WTC11 (cell line): Measurements from ENCODE around the gene MRPS34. TPM values are rescaled to one million over a fixed set of nuclear protein-coding genes. Genes with fewer than 3 reads are reported as not detected.

Source experiments
- ATAC-seq: fragments of 200-7000 bp; cut with Tn5 transposase; 2 replicates; pipeline ENCODE4 v1.10.0; 2021; ENCODE audit warnings: mild to moderate bottlenecking, moderate library complexity
- CTCF ChIA-PET: fragments of 300-600 bp; sonication (Branson Sonifier 250); formaldehyde crosslinking; loops from one replicate; lab custom pipeline; 2021; ENCODE audit warnings: antibody characterized with exemption; lab: Charles Lee
- POLR2A ChIA-PET: fragments of 350-600 bp; sonication (Branson Sonifier 250); formaldehyde crosslinking; loops from one replicate; lab custom pipeline; 2021; ENCODE audit warnings: antibody characterized with exemption; lab: Charles Lee
- DNase-seq: peaks from one replicate; pipeline ENCODE4 v3.0.0; 2021; ENCODE audit warnings: low spot score
- H3K27ac Mint-ChIP-seq: 2 replicates; pipeline ENCODE4 v1.8.0; 2021; ENCODE audit warnings: mixed read lengths
- H3K27me3 Mint-ChIP-seq: 2 replicates; pipeline ENCODE4 v1.8.0; 2021; ENCODE audit warnings: low read depth, mild to moderate bottlenecking, moderate library complexity, mixed read lengths
- H3K36me3 Mint-ChIP-seq: 2 replicates; pipeline ENCODE4 v1.8.0; 2021; ENCODE audit warnings: mixed read lengths
- H3K4me1 Mint-ChIP-seq: 2 replicates; pipeline ENCODE4 v1.8.0; 2022; ENCODE audit warnings: mixed read lengths
- H3K4me3 Mint-ChIP-seq: 2 replicates; pipeline ENCODE4 v1.8.0; 2021; ENCODE audit warnings: mild to moderate bottlenecking, moderate library complexity, mixed read lengths
- H3K9me3 Mint-ChIP-seq: 2 replicates; pipeline ENCODE4 v1.8.0; 2021; ENCODE audit warnings: mixed read lengths
- AFF4 ChIP-seq: sonication (generic); formaldehyde crosslinking; IDR thresholded peaks from 2 replicates; pipeline ENCODE4 v1.8.1; 2023; ENCODE audit warnings: mild to moderate bottlenecking, missing genetic modification reagents, borderline replicate concordance
- CBFB ChIP-seq: sonication (generic); formaldehyde crosslinking; IDR thresholded peaks from 2 replicates; pipeline ENCODE4 v1.8.1; 2022; ENCODE audit warnings: mild to moderate bottlenecking, low read depth, missing genetic modification reagents
- CTCF ChIP-seq: fragments of 200-600 bp; IDR thresholded peaks from 2 replicates; pipeline ENCODE4 v1.8.0; 2022; ENCODE audit warnings: antibody characterized with exemption
- ELF4 ChIP-seq: sonication (generic); formaldehyde crosslinking; IDR thresholded peaks from 2 replicates; pipeline ENCODE4 v1.8.1; 2022; ENCODE audit warnings: low read depth, mild to moderate bottlenecking, moderate library complexity, missing genetic modification reagents
- FOXP1 ChIP-seq: sonication (generic); formaldehyde crosslinking; IDR thresholded peaks from 2 replicates; pipeline ENCODE4 v1.8.0; 2022; ENCODE audit warnings: missing genetic modification reagents, mild to moderate bottlenecking, moderate library complexity, borderline replicate concordance
- GRHL2 ChIP-seq: fragments of 250-450 bp; sonication (Bioruptor Pico); IDR thresholded peaks from 2 replicates; pipeline ENCODE4 v1.8.0; 2022; ENCODE audit warnings: mild to moderate bottlenecking, moderate library complexity; ENCODE audit not compliant: insufficient replicate concordance, severe bottlenecking
- HMGXB4 ChIP-seq: sonication (generic); formaldehyde crosslinking; IDR thresholded peaks from 2 replicates; pipeline ENCODE4 v1.8.1; 2023; ENCODE audit warnings: mild to moderate bottlenecking, moderate library complexity, missing genetic modification reagents
- JUN ChIP-seq: sonication (generic); formaldehyde crosslinking; IDR thresholded peaks from 2 replicates; pipeline ENCODE4 v1.8.0; 2023; ENCODE audit warnings: mild to moderate bottlenecking, missing genetic modification reagents
- KAT7 ChIP-seq: sonication (generic); formaldehyde crosslinking; IDR thresholded peaks from 2 replicates; pipeline ENCODE4 v1.8.1; 2023; ENCODE audit warnings: missing genetic modification reagents, mild to moderate bottlenecking, borderline replicate concordance
- MLX ChIP-seq: sonication (generic); formaldehyde crosslinking; IDR thresholded peaks from 2 replicates; pipeline ENCODE4 v1.8.1; 2023; ENCODE audit warnings: mild to moderate bottlenecking, missing genetic modification reagents, moderate library complexity
- NFYB ChIP-seq: sonication (generic); formaldehyde crosslinking; conservative IDR thresholded peaks from 2 replicates; pipeline ENCODE4 v1.8.0; 2022; ENCODE audit warnings: low read depth, missing genetic modification reagents
- NR2C2 ChIP-seq: sonication (generic); formaldehyde crosslinking; IDR thresholded peaks from 2 replicates; pipeline ENCODE4 v1.8.0; 2022; ENCODE audit warnings: mild to moderate bottlenecking, missing genetic modification reagents
- OVOL2 ChIP-seq: fragments of 250-450 bp; sonication (Bioruptor Pico); IDR thresholded peaks from 2 replicates; pipeline ENCODE4 v1.9.0; 2021; ENCODE audit warnings: mild to moderate bottlenecking, borderline replicate concordance
- RORB ChIP-seq: fragments of 250-450 bp; sonication (Bioruptor Pico); IDR thresholded peaks from 2 replicates; pipeline ENCODE4 v1.9.0; 2021; ENCODE audit warnings: mild to moderate bottlenecking
- SOX15 ChIP-seq: fragments of 250-450 bp; sonication (Bioruptor Pico); IDR thresholded peaks from 2 replicates; pipeline ENCODE4 v1.9.0; 2021; ENCODE audit warnings: mild to moderate bottlenecking
- TP53 ChIP-seq: sonication (generic); formaldehyde crosslinking; IDR thresholded peaks from 2 replicates; pipeline ENCODE4 v1.8.1; 2023; ENCODE audit warnings: mild to moderate bottlenecking, missing genetic modification reagents
- ZBTB21 ChIP-seq: sonication (generic); formaldehyde crosslinking; IDR thresholded peaks from 2 replicates; pipeline ENCODE4 v1.8.1; 2023; ENCODE audit warnings: mild to moderate bottlenecking, missing genetic modification reagents, borderline replicate concordance
- ZNF138 ChIP-seq: sonication (generic); formaldehyde crosslinking; conservative IDR thresholded peaks from 2 replicates; pipeline ENCODE4 v1.8.1; 2022; ENCODE audit warnings: mild to moderate bottlenecking, moderate library complexity, missing genetic modification reagents
- ZNF219 ChIP-seq: sonication (generic); formaldehyde crosslinking; IDR thresholded peaks from 2 replicates; pipeline ENCODE4 v1.8.0; 2023; ENCODE audit warnings: missing genetic modification reagents, mild to moderate bottlenecking, borderline replicate concordance
- ZSCAN18 ChIP-seq: fragments of 250-450 bp; sonication (Bioruptor Pico); IDR thresholded peaks from 2 replicates; pipeline ENCODE4 v2.1.2; 2022; ENCODE audit warnings: mild to moderate bottlenecking, moderate library complexity
- total RNA-seq: library from RNA; stranded (reverse); gene quantifications from 3 replicates; pipeline ENCODE4 v1.2.3, GENCODE V29; 2021
- TF ChIP-seq, protein P1 (sequence below): sonication (generic); formaldehyde crosslinking; IDR thresholded peaks from 2 replicates; pipeline ENCODE4 v1.8.1; 2022; ENCODE audit warnings: mild to moderate bottlenecking, moderate library complexity, missing genetic modification reagents

The MRPS34 gene
- total RNA-seq, 1 experiment from 2014 or later = 258 TPM

DNA sequence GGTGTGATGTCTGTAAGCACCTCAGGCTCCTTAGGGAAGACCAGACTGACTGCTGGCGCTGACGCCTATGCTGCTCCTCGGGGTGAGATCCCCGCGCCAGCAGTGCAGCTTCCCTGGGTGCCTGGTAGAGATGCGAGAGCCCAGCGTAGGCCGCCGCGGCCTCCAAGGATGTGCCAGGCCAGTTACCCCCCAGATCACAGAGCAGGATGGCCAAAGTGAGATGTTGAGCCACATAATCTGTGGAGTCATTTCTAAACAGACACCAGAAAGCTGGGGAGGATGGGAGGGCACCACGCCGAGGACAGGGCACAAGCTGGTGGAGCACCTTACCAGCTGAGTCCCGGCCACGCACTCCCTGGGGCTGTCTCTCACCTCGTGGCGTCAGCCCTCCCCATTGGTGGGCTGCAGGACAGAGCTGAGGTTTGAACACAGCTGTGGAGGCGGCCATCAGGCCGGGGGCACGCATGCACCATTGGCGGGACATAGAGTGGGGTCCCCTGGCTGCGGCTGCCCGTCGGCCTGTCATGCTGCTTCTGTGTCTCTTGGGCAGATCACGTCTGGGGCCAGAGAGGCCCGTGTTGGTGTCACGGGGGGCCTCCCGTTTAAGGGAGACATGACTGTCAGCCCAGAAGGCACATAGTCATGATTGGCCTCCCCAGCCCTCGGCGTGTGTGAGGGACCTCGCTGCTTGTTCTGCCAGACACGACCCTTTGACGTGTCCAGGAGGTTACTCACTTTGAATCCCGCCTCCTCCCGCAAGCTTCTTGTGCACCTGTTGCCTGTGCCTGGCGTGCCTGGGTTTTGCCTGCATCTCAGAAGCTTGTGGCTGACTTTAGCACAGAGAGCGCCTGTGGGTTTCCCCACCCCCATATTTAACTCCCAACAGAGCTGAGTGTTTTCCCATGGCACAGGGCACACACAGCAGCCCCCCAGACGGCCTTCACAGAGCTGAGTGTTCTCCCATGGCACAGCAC lies 45.0 kb downstream of the MRPS34 start:
- Mint-ChIP-seq H3K27ac (no peak overlapping the region), H3K36me3 (peaks cover 3% of the 10 kb centered on the region; the same call in 1 of the 2 replicates), H3K9me3 (no peaks in the 10 kb centered on the region), H3K4me1 (no peaks in the 10 kb centered on the region), H3K4me3 (no peak overlapping the region), H3K27me3 (no peaks in the 10 kb centered on the region)
- ATAC-seq = no peak
- no peak for TF ChIP-seq NFYB (CRISPR knock-in tag)
- TF ChIP-seq SOX15 (CRISPR knock-in tag) = no peak
- no peak for TF ChIP-seq FOXP1 (CRISPR knock-in tag)
- TF ChIP-seq TP53 (CRISPR knock-in tag) = no peak
- TF ChIP-seq KAT7 = no peak
- no peak for TF ChIP-seq NR2C2 (CRISPR knock-in tag)
- TF ChIP-seq ELF4 (CRISPR knock-in tag) = no peak
- TF ChIP-seq HMGXB4 = no peak
- TF ChIP-seq, protein P1, sequence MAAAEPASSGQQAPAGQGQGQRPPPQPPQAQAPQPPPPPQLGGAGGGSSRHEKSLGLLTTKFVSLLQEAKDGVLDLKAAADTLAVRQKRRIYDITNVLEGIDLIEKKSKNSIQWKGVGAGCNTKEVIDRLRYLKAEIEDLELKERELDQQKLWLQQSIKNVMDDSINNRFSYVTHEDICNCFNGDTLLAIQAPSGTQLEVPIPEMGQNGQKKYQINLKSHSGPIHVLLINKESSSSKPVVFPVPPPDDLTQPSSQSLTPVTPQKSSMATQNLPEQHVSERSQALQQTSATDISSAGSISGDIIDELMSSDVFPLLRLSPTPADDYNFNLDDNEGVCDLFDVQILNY = no peak
- no peak for TF ChIP-seq RORB
- no peak for TF ChIP-seq AFF4
- TF ChIP-seq CBFB (CRISPR knock-in tag) = no peak
- TF ChIP-seq MLX (CRISPR knock-in tag) = no peak
- no peak for DNase-seq
- POLR2A ChIA-PET = no interaction called here
- CTCF ChIA-PET = interaction anchor here (1.1 kb wide), 1 partner anchor 22 kb away, joined by 4 read pairs; the partner anchor contains the start of gene MAPK8IP3

DNA sequence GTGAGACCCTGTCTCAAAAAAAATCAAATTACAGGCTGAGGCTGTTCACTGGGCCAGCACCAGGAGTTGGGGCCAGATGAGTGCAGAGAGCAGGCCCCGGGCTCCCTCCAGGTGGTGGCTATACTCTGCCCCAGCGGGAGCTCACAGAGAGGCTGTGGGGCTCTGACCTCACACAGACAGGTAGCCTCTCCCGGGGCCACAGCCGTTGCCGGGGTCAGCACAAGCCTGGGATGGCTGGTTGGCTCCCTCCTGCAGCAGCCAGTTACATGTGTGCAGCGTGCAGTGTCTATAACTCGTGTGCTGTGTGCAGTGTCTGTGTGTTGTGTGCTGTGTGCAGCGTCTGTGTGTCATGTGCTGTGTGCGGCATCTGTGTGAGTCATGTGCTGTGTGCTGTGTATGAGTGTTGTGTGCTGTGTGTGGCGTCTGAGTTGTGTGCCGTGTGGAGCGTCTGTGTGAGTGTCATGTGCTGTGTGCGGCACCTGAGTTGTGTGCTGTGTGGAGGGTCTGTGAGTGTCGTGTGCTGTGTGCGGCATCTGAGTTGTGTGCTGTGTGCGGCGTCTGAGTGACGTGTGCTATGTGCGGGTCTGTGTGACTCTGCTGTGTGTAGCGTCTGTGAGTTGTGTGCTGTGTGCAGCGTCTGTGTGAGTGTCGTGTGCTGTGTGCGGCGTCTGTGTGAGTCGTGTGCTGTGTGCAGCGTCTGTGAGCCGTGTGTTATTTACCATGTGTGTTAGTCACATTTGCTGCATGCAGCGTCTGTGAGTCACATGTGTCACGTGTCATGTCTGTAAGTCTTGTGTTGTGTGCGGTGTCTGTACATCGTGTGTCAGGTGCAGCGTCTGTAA lies 46.1 kb downstream of the MRPS34 start:
- CTCF ChIA-PET = interaction anchor here (1.1 kb wide), 1 partner anchor 21 kb away, joined by 4 read pairs; the partner anchor contains the start of gene MAPK8IP3
- no peak overlapping the region for H3K4me3 Mint-ChIP-seq
- no peaks in the 10 kb centered on the region for H3K4me1 Mint-ChIP-seq
- ATAC-seq (no peak), DNase-seq (no peak)
- POLR2A ChIA-PET = no interaction called here
- peak overlapping the region; percentile 17; the same call in 1 of the 2 replicates for H3K27ac Mint-ChIP-seq
- peaks cover 3% of the 10 kb centered on the region; the same call in 1 of the 2 replicates for H3K36me3 Mint-ChIP-seq
- no peaks in the 10 kb centered on the region for H3K9me3 Mint-ChIP-seq
- H3K27me3 Mint-ChIP-seq = no peaks in the 10 kb centered on the region
- TF ChIP-seq ZSCAN18 (CRISPR knock-in tag) (no peak), ZBTB21 (CRISPR knock-in tag) (no peak), OVOL2 (CRISPR knock-in tag) (no peak), GRHL2 (CRISPR knock-in tag) (no peak), CTCF (no peak), ZNF138 (CRISPR knock-in tag) (no peak), JUN (CRISPR knock-in tag) (no peak), RORB (no peak), ZNF219 (CRISPR knock-in tag) (no peak), SOX15 (CRISPR knock-in tag) (no peak)
- TF ChIP-seq, protein P1 = no peak
